Memory B cell (primary cell): ENCODE measurements around the gene TNK1.
"Not testable (repeated sequence)": the region's sequence is repeated elsewhere in the genome, so short reads cannot be mapped to it uniquely, and the experiment has no call there.

Source experiments
- ATAC-seq: fragments of 150-1000 bp; cut with Tn5 transposase; 2 replicates; pipeline ENCODE4 v1.10.0; 2021; ENCODE audit warnings: low read depth, mild to moderate bottlenecking, moderate library complexity
- DNase-seq, 2 donors: peaks; one replicate each; pipeline ENCODE4 v3.0.0; 2022; ENCODE audit warnings: low spot score in 2 of 2
- H3K27ac Mint-ChIP-seq: one replicate; pipeline ENCODE4 v1.8.0; 2022; ENCODE audit warnings: mild to moderate bottlenecking, moderate library complexity, mixed read lengths
- H3K27me3 Mint-ChIP-seq: one replicate; pipeline ENCODE4 v1.8.0; 2022; ENCODE audit warnings: mixed read lengths
- H3K36me3 Mint-ChIP-seq: one replicate; pipeline ENCODE4 v1.8.0; 2022; ENCODE audit warnings: mild to moderate bottlenecking, mixed read lengths
- H3K4me1 Mint-ChIP-seq: one replicate; pipeline ENCODE4 v1.8.0; 2022; ENCODE audit warnings: mixed read lengths
- H3K4me3 Mint-ChIP-seq: one replicate; pipeline ENCODE4 v1.8.0; 2022; ENCODE audit warnings: mild to moderate bottlenecking, moderate library complexity, mixed read lengths
- H3K9me3 Mint-ChIP-seq: one replicate; pipeline ENCODE4 v1.8.0; 2022; ENCODE audit warnings: mixed read lengths

TNK1 gene

DNA sequence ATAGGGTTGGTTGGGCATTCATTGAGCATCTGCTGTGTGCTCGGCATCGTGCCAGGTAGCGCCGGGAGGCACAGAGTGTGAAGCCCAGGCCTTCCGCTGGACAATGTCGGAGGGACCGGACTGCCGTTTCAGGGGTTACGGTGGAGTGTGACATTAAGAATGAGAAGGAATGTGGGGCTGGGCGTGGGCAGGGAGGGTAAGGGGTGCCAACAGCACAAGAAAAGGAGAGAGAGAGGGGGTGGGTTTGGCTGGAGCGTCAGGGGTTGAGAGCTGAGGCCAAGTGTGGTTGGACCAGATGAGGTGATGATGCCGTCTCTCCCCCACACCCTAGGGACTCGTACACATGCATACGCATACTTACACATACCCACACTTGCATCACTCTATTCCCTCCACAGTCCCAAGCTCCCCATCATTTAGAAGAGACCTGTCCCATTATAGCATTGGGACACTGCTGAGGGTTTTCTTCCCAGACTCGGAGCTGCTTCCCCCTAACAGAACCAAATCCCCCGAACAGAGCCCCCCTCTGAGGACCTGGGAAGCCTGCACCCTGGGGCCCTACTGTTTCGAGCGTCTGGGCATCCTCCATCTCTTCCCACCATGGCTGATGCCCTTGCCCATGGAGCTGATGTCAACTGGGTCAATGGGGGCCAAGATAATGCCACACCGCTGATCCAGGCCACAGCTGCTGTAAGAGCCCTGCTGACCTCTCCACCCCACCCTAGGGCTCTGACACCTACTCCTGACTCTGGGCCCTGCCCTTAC, 32.2 kb upstream of the TNK1 start:
- peaks cover 12% of the 10 kb centered on the region for H3K36me3 Mint-ChIP-seq
- peak overlapping the region; percentile 88 for H3K27ac Mint-ChIP-seq
- H3K9me3 Mint-ChIP-seq, result no peaks in the 10 kb centered on the region
- DNase-seq (no peak), ATAC-seq (no peak)
- no peak overlapping the region for H3K4me3 Mint-ChIP-seq
- peaks cover 22% of the 10 kb centered on the region for H3K4me1 Mint-ChIP-seq
- no peaks in the 10 kb centered on the region for H3K27me3 Mint-ChIP-seq

DNA sequence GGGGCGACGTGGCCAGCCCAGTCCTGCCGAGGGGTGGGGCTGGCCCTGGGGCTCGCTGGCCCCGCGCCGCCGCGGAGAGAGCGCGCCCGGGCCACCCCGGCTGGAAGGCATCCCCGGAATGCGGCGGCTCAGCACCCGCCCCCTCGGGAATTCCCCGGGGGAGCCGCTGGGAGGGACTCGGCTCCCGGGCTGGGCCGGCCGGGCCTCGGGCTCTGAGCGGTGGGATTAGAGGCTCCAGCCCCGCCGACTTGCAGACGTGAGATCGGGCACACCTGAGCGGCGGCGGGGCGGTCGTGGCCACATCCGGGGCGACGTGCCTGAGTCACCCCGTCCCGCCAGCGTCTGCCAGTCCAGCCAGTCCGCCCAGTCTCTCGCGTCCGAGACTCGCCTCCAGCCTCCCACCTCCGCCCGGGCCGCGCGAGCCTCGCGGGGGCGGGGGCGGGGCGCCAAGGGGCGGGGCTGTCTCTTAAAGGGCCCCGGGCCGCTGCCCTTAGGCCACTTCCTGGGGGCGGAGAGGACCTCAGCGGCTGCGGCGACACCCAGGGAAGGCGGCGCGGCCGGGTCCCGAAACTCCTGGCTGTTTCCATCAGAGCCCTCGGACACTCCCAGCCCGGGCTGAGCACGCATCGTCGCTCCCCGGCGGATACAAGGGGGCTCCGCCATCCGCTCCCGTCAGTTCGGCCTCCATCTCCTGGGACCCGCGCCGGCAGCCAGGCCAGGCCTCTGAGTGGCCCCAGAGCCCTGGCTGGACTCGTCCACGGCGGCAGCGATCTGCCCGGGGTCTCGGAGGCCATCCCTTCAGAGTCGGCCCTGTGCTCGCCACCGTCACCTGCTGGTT, 29.0 kb upstream of the TNK1 start, which contains the start of gene KCTD11:
KCTD11 (plus strand) TSS at position 498 of the 838 bp plus-strand sequence.
- Mint-ChIP-seq H3K27ac (peak within 1 kb of the TSS; percentile 90), H3K9me3 (no peaks in the 10 kb centered on the region), H3K4me3 (peak within 1 kb of the TSS; percentile 96), H3K36me3 (peaks cover 8% of the 10 kb centered on the region), H3K27me3 (no peaks in the 10 kb centered on the region), H3K4me1 (peaks cover 30% of the 10 kb centered on the region)
- ATAC-seq (peak; percentile 42), DNase-seq (peak; percentile 50 to 68)

- no peak for DNase-seq
- H3K9me3 Mint-ChIP-seq, result no peaks in the 10 kb centered on the region
- H3K27me3 Mint-ChIP-seq, result no peaks in the 10 kb centered on the region
- H3K36me3 Mint-ChIP-seq, result peaks cover 4% of the 10 kb centered on the region
- ATAC-seq, result no peak
- peaks cover 30% of the 10 kb centered on the region for H3K4me1 Mint-ChIP-seq
- peak overlapping the region; percentile 96 for H3K4me3 Mint-ChIP-seq
- peak overlapping the region; percentile 90 for H3K27ac Mint-ChIP-seq
These were observed 28.4 kb upstream of the TNK1 start for GRCh38 chr17:7352503-7352889.

GRCh38 chr17:7352910-7353635, 27.8 kb upstream of the TNK1 start:
- H3K4me3 Mint-ChIP-seq, result peak overlapping the region; percentile 96
- ATAC-seq, result no peak
- H3K27me3 Mint-ChIP-seq, result no peaks in the 10 kb centered on the region
- H3K36me3 Mint-ChIP-seq, result peaks cover 3% of the 10 kb centered on the region
- no peak for DNase-seq
- no peaks in the 10 kb centered on the region for H3K9me3 Mint-ChIP-seq
- H3K4me1 Mint-ChIP-seq, result peaks cover 30% of the 10 kb centered on the region
- peak overlapping the region; percentile 90 for H3K27ac Mint-ChIP-seq

- H3K4me3 Mint-ChIP-seq, result no peak overlapping the region
- no peaks in the 10 kb centered on the region for H3K27me3 Mint-ChIP-seq
- peaks cover 26% of the 10 kb centered on the region for H3K4me1 Mint-ChIP-seq
- DNase-seq (no peak), ATAC-seq (no peak)
- no peaks in the 10 kb centered on the region for H3K36me3 Mint-ChIP-seq
- no peaks in the 10 kb centered on the region for H3K9me3 Mint-ChIP-seq
- peak overlapping the region; percentile 54 for H3K27ac Mint-ChIP-seq
These were observed 26.5 kb upstream of the TNK1 start for GRCh38 chr17:7354262-7354843.

DNA sequence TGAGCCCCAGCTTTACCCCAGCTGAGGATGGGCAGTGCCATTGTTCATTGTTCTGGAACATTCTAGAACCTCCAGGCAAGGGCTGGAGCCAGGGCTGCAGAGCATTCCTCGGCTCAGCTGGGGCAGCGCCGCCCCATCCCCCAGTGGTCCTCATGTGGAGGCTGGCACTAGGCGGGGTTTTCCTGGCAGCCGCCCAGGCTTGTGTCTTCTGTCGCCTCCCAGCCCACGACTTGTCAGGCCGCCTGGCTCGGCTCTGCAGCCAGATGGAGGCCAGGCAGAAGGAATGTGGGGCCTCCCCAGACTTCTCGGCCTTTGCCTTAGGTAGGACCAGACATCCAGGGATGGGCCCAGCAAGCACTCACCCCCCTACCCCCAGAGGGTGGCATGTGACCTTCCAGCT, 25.8 kb upstream of the TNK1 start, which contains the start of gene TMEM95:
TMEM95 (plus strand) TSS at position 104 of the 400 bp plus-strand sequence; CDS start at position 153, 49 bp downstream.
- ATAC-seq, result no peak
- H3K27ac Mint-ChIP-seq, result peak within 1 kb of the TSS; percentile 54
- no peak for DNase-seq
- no peaks in the 10 kb centered on the region for H3K27me3 Mint-ChIP-seq
- H3K36me3 Mint-ChIP-seq, result no peaks in the 10 kb centered on the region
- peaks cover 23% of the 10 kb centered on the region for H3K4me1 Mint-ChIP-seq
- H3K9me3 Mint-ChIP-seq, result no peaks in the 10 kb centered on the region
- no peak within 1 kb of the TSS for H3K4me3 Mint-ChIP-seq

DNA sequence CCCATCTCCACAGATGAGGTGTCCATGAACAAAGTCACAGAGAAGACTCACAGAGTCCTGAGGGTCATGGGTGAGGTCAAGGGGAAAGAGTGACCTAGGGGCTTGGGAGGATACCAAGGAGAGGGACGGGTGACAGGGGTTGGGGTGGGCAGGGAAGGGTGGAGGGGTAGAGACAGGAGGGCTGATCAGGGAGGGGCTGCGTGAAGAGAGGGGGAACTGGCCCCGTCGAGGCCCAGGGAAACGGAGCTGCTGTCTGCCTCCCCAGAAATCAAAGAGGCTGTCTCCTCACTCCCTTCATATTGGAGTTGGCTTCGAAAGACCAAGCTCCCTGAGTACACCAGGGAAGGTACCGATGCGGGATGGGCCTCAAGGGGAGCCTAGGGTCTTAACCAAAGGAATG, 25.3 kb upstream of the TNK1 start:
- DNase-seq (no peak), ATAC-seq (no peak)
- Mint-ChIP-seq H3K27me3 (no peaks in the 10 kb centered on the region), H3K36me3 (no peaks in the 10 kb centered on the region), H3K4me3 (no peak overlapping the region), H3K27ac (no peak overlapping the region), H3K4me1 (peaks cover 20% of the 10 kb centered on the region), H3K9me3 (no peaks in the 10 kb centered on the region)

GRCh38 chr17:7356072-7356549, 24.8 kb upstream of the TNK1 start:
- DNase-seq, result peak; percentile 87 to 88
- no peaks in the 10 kb centered on the region for H3K27me3 Mint-ChIP-seq
- H3K9me3 Mint-ChIP-seq, result no peaks in the 10 kb centered on the region
- H3K27ac Mint-ChIP-seq, result no peak overlapping the region
- no peak overlapping the region for H3K4me3 Mint-ChIP-seq
- ATAC-seq, result peak; percentile 71
- no peaks in the 10 kb centered on the region for H3K36me3 Mint-ChIP-seq
- peaks cover 20% of the 10 kb centered on the region for H3K4me1 Mint-ChIP-seq

DNA sequence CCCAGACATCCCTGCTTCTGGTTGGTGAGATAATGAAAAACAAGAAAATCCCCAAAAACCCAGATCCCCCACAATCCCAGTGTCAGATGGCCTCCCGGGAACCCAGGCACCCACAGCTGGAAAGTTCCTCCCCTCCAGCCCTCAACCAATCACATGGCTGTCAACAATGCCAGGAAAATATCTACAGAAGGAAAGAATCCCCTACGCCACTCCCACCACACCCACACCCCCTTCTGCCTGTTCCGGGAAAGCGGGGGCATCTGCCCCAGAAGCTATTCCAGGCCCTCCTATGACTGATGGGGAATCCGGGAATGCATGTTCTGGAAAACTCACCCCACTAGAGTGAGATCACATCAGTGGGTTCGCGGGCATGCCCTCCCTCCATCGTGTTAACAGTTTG, 24.1 kb upstream of the TNK1 start:
- Mint-ChIP-seq H3K4me1 (peaks cover 17% of the 10 kb centered on the region), H3K36me3 (no peaks in the 10 kb centered on the region), H3K4me3 (no peak overlapping the region), H3K9me3 (no peaks in the 10 kb centered on the region), H3K27ac (no peak overlapping the region), H3K27me3 (peaks cover 1% of the 10 kb centered on the region)
- ATAC-seq, result no peak
- DNase-seq, result no peak

DNA sequence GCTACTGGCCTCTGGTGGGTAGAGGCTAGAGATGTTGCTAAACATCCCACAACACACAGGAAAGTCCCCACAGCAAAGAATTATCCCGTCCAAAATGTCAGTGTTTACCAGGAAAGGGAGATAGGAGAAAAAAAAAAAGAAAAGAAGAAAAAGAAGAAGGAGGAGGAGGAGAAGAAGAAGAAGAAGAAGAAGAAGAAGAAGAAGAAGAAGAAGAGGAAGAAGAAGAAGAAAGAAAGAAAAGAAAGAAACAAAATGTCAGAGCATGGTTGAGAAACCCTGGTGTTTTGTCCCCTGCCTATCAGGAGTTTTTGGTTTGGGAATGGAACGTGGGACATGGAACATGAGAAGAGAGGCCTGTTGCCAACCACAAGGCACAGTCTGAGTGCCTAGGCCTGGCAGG, 23.5 kb upstream of the TNK1 start:
- DNase-seq (no peak), ATAC-seq (no peak)
- Mint-ChIP-seq H3K27ac (no peak overlapping the region), H3K4me1 (peaks cover 16% of the 10 kb centered on the region), H3K27me3 (peaks cover 5% of the 10 kb centered on the region), H3K9me3 (no peaks in the 10 kb centered on the region), H3K4me3 (no peak overlapping the region), H3K36me3 (no peaks in the 10 kb centered on the region)

DNA sequence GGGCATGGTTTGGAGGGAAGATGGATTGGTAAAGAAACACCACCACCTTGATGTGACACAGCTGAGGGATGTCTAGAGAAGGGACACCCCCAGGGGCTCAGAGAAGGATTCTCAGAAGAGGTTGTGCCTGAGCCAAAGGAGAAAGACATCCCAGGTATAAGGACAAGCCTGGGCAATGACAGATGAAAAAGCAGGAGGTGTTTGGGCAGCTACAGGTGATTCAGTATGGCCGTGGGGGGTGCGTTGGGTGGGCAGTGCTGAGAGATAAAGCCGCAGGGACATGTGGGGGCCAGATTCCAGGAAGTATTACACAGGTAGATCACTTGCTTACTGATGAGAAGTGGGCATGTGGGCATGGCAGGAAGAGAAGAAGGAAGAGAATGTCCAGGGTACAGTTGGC, 19.0 kb upstream of the TNK1 start:
- Mint-ChIP-seq H3K4me3 (no peak overlapping the region), H3K27ac (no peak overlapping the region), H3K4me1 (no peaks in the 10 kb centered on the region), H3K27me3 (peaks cover 6% of the 10 kb centered on the region), H3K36me3 (no peaks in the 10 kb centered on the region), H3K9me3 (no peaks in the 10 kb centered on the region)
- DNase-seq, result no peak
- ATAC-seq, result no peak

- Mint-ChIP-seq H3K4me3 (no peak overlapping the region), H3K9me3 (no peaks in the 10 kb centered on the region), H3K4me1 (peaks cover 2% of the 10 kb centered on the region), H3K36me3 (no peaks in the 10 kb centered on the region), H3K27ac (no peak overlapping the region), H3K27me3 (peaks cover 8% of the 10 kb centered on the region)
- ATAC-seq, result no peak
- DNase-seq, result no peak
These were observed 17.6 kb upstream of the TNK1 start for GRCh38 chr17:7363311-7363710.

- H3K9me3 Mint-ChIP-seq, H3K36me3 Mint-ChIP-seq, H3K4me3 Mint-ChIP-seq, H3K27ac Mint-ChIP-seq, H3K4me1 Mint-ChIP-seq, ATAC-seq, DNase-seq: not testable (repeated sequence)
- H3K27me3 Mint-ChIP-seq, result peaks cover 12% of the 10 kb centered on the region
These were observed 14.9 kb upstream of the TNK1 start for GRCh38 chr17:7365963-7366362.
